Body of pancreas (tissue), 4 donors: ENCODE data around the gene IFNAR1. TPM values are rescaled to one million over a fixed set of nuclear protein-coding genes. Genes with fewer than 3 reads are reported as not detected.
"Not testable (repeated sequence)": the region's sequence is repeated elsewhere in the genome, so short reads cannot be mapped to it uniquely, and the experiment has no call there.

Source experiments
- ATAC-seq: fragments of 150-250 bp; one replicate; pipeline ENCODE4 v1.9.1; 2016
- DNase-seq, 4 donors: peaks; one replicate each; pipeline ENCODE4 v3.0.0-alpha.2; 2019
- H3K27ac ChIP-seq, 4 donors: fragments of 200-600 bp; sonication (generic); 1 replicate in 3 of 4; 2 replicates in 1 of 4; pipeline versions ENCODE4 v1.5.1 to v1.6.1; 2016 to 2019; ENCODE audit warnings: mild to moderate bottlenecking in 1 of 4, mixed read lengths in 1 of 4, moderate library complexity in 1 of 4
- H3K27me3 ChIP-seq, 2 donors: fragments of 200-600 bp; sonication (generic); one replicate each; pipeline ENCODE4 v1.6.0; 2016; ENCODE audit warnings: mild to moderate bottlenecking in 1 of 2
- H3K36me3 ChIP-seq, 2 donors: fragments of 200-600 bp; sonication (generic); replicated peaks in 1 of 2; 2 replicates each; pipeline ENCODE4 v1.5.1; 2016; ENCODE audit warnings: low read depth in 2 of 2; ENCODE audit not compliant: insufficient read depth in 1 of 2
- H3K4me1 ChIP-seq: fragments of 200-600 bp; sonication (generic); one replicate; pipeline ENCODE4 v1.6.0; 2016
- H3K4me3 ChIP-seq, 2 donors: fragments of 200-600 bp; sonication (generic); 1 replicate in 1 of 2; 2 replicates in 1 of 2; pipeline ENCODE4 v1.5.1; 2016 to 2019
- H3K9me3 ChIP-seq, 3 donors: fragments of 200-600 bp; sonication (generic); 1 replicate in 2 of 3; 2 replicates in 1 of 3; pipeline ENCODE4 v1.5.1; 2016
- POLR2A ChIP-seq, 3 donors: fragments of 450-650 bp; IDR thresholded peaks; one replicate each; pipeline ENCODE4 v1.6.1; 2016; ENCODE audit warnings: antibody characterized with exemption in 3 of 3, mild to moderate bottlenecking in 2 of 3
- WGBS, 2 donors: methylation state at CpG; one replicate each; pipeline ENCODE4 v1.1.5; 2017; 5-methylcytosine and 5-hydroxymethylcytosine counted together
- intact Hi-C: fragments of 100-400 bp; cut with DNase I; formaldehyde crosslinking; loops from one replicate; pipeline ENCODE4 v1.15.1; 2023
- total RNA-seq, 2 donors: library from RNA; depleted of rRNA; stranded (reverse); fragments of >200 nt; gene quantifications; one replicate each; pipeline ENCODE4 v1.1.0, GENCODE V29; 2016
- TF ChIP-seq, protein P1 (sequence below), 7 experiments: fragments of 450-650 bp in 4 of 7; fragments of 200-600 bp in 3 of 7; sonication (generic) in 3 of 7; IDR thresholded peaks; one replicate each; pipeline ENCODE4 v1.5.1; 2016 to 2019; ENCODE audit warnings: antibody characterized with exemption in 7 of 7

The IFNAR1 gene
- total RNA-seq, 2 donors from 2014 or later, result 14.2 to 17.9 TPM

DNA sequence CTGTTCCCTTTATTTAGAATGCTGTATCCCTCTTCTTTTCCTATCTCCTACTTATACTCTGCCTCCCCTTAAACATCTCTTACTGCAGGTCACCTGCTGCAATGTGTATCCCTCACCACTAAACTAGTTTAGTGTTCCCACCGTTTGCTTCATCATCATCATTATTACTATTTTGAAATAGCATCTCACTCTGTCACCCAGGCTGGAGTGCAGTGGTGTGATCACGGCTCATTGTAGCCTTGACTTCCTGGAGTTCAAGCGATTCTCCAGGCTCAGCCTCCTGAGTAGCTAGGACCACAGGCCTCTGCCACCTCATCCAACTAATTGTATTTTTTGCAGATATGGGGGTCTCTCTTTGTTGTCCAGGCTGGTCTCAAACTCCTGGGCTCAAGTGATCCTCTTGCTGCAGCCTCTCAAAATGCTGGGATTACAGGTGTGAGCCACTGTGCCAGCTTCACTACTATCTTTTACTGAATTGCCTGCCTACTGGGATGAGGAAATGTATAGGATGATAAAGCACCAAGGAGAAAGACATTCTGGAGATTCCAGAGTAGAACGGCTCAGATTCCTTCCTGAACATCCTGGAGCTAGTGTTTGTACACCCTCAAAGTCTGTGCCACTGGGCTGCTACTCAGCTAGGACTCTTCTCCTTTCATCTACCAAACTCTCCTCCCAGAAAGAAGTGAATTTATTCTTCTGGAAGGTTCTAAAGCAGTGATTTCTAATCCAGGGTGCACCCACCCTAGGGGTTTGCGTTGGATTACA is 8.6 kb upstream of the IFNAR1 start:
- Histone ChIP-seq H3K27me3 (no peaks in the 10 kb centered on the region), H3K9me3 (no peaks in the 10 kb centered on the region), H3K4me1 (no peaks in the 10 kb centered on the region), H3K4me3 (no peak overlapping the region), H3K27ac (no peak overlapping the region), H3K36me3 (no peaks in the 10 kb centered on the region)
- intact Hi-C loops, result no loop called here
- TF ChIP-seq, protein P1, sequence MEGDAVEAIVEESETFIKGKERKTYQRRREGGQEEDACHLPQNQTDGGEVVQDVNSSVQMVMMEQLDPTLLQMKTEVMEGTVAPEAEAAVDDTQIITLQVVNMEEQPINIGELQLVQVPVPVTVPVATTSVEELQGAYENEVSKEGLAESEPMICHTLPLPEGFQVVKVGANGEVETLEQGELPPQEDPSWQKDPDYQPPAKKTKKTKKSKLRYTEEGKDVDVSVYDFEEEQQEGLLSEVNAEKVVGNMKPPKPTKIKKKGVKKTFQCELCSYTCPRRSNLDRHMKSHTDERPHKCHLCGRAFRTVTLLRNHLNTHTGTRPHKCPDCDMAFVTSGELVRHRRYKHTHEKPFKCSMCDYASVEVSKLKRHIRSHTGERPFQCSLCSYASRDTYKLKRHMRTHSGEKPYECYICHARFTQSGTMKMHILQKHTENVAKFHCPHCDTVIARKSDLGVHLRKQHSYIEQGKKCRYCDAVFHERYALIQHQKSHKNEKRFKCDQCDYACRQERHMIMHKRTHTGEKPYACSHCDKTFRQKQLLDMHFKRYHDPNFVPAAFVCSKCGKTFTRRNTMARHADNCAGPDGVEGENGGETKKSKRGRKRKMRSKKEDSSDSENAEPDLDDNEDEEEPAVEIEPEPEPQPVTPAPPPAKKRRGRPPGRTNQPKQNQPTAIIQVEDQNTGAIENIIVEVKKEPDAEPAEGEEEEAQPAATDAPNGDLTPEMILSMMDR (IDR thresholded peaks at IDR 0.05), result no peak
- TF ChIP-seq POLR2A (IDR thresholded peaks at IDR 0.05), result no peak
- WGBS, 2 donors, result 65 to 73% methylated on average over 5 of the region's 5 CpGs
- ATAC-seq (no peak), DNase-seq (no peak)

DNA sequence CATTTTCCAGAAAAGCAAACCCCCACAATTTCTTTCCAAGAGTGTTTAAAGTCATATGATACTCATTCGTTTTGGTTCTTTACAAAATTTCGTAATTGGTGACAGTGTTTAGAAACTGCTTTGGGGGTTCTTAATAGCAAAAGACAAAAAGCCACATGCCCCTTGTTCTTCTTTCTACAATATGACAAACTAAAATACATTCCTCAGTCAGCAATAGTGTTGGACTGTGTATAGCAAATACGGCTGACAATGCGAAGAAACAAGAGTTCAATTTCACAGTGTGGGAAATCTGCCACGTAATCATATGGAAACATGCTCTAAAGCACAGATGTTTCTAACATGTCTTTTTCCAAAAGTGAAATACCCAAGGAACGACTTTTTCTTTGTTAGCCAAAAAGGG is 7.6 kb upstream of the IFNAR1 start:
- Histone ChIP-seq H3K36me3 (no peaks in the 10 kb centered on the region), H3K4me3 (no peak overlapping the region), H3K27ac (peak overlapping the region in 1 of 4 donors; percentile 27), H3K27me3 (no peaks in the 10 kb centered on the region), H3K4me1 (no peaks in the 10 kb centered on the region), H3K9me3 (no peaks in the 10 kb centered on the region)
- intact Hi-C loops, result no loop called here
- 32 to 33% methylated on average over 6 of the region's 6 CpGs for WGBS, 2 donors
- TF ChIP-seq, protein P1 (IDR thresholded peaks at IDR 0.05), result no peak
- no peak for TF ChIP-seq POLR2A (IDR thresholded peaks at IDR 0.05)
- ATAC-seq (no peak), DNase-seq (no peak)

DNA sequence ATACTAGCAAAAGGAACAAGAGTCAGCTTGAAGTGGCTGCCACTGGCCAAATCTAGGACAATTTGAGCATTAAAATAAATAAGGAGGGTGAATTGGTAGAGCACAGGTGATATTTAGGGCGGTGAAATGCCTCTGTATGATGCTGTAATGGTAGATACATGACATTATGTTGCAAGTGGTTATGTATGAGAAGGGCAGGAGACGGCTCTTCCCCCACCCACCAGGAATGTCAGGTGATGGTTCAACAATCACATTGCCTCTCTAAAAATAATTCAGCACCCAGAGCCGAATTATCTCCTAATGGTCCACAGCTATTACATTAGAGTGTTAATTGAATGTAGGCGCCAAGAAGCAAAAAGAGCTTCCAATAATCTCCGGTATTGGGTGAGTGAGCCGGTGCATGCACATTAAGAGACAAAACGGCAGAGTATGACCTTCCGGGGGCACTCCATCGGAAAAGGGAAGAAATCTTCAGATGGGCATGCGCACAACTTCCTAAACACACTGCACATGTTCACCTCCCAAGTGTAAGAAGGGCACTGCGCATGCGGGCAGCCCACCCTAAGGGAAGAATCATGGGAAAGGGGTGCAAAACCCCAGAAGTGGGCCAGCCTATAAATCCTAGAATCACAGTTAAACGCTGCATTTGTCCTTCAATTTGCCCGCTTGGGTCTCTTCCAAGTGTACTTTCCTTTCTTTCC is 6.8 kb upstream of the IFNAR1 start:
- no peak for DNase-seq
- WGBS, 2 donors, result 84 to 87% methylated on average over 14 of the region's 14 CpGs

DNA sequence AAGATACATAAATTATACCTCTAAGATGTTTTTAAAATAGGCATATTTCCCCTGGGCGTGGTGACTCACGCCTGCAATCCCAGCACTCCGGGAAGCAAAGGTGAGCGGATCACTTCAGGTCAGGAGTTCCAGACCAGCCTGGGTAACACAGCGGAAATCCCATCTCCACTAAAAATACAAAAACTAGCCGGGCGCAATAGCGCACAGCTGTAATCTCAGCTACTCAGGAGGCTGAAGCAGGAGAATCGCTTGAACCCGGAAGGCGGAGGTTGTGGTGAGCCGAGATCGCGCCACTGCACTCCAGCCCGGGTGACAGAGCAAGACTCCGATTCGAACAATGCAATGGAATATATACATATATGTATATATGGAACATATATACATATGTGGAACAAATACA is 3.8 kb upstream of the IFNAR1 start:
- ATAC-seq, intact Hi-C loops, H3K9me3 ChIP-seq, H3K27ac ChIP-seq, H3K27me3 ChIP-seq, H3K36me3 ChIP-seq, H3K4me3 ChIP-seq, H3K4me1 ChIP-seq: not testable (repeated sequence)
- peak in 3 of 4 donors; percentile 22 to 34 (median 22) for DNase-seq
- WGBS, 2 donors, result 85 to 87% methylated on average over 17 of the region's 17 CpGs

More for the DNA sequence above, 6.8 kb upstream of the IFNAR1 start:
- no peak overlapping the region for H3K4me3 ChIP-seq
- ATAC-seq, result no peak
- no peak for TF ChIP-seq POLR2A (IDR thresholded peaks at IDR 0.05)
- TF ChIP-seq, protein P1 (IDR thresholded peaks at IDR 0.05), result no peak
- no peaks in the 10 kb centered on the region for H3K4me1 ChIP-seq
- peak overlapping the region in 1 of 4 donors; percentile 27 for H3K27ac ChIP-seq
- intact Hi-C loops, result no loop called here
- H3K27me3 ChIP-seq, result no peaks in the 10 kb centered on the region
- no peaks in the 10 kb centered on the region for H3K9me3 ChIP-seq
- no peaks in the 10 kb centered on the region for H3K36me3 ChIP-seq

DNA sequence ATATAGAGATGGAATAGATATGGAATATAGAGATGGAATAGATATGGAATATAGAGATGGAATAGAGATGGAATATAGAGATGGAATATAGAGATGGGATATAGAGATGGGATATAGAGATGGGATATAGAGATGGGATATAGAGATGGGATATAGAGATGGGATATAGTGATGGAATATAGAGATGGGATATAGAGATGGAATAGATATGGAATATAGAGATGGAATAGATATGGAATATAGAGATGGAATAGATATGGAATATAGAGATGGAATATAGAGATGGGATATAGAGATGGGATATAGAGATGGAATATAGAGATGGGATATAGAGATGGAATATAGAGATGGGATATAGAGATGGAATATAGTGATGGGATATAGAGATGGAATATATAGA is 1.2 kb upstream of the IFNAR1 start:
- H3K4me3 ChIP-seq, H3K36me3 ChIP-seq, H3K9me3 ChIP-seq, intact Hi-C loops, H3K27me3 ChIP-seq, DNase-seq, ATAC-seq: not testable (repeated sequence)
- H3K27ac ChIP-seq, result peak overlapping the region in 1 of 4 donors; percentile 100
- peaks cover 24% of the 10 kb centered on the region for H3K4me1 ChIP-seq
